Chondrocyte (in vitro differentiated cells): Measurements from ENCODE around the gene PLCH2. TPM values are rescaled to one million over a fixed set of nuclear protein-coding genes. Genes with fewer than 3 reads are reported as not detected.

Experiments
- DNase-seq: peaks from one replicate; pipeline ENCODE4 v3.0.0; 2021; ENCODE audit warnings: mixed read lengths, low spot score
- H3K27ac Mint-ChIP-seq: one replicate; pipeline ENCODE4 v1.8.0; 2021; ENCODE audit warnings: mild to moderate bottlenecking, moderate library complexity, mixed read lengths; ENCODE audit not compliant: unreplicated experiment
- H3K27me3 Mint-ChIP-seq: 2 replicates; pipeline ENCODE4 v1.8.0; 2021; ENCODE audit warnings: low read depth, mixed read lengths
- H3K36me3 Mint-ChIP-seq: 2 replicates; pipeline ENCODE4 v1.8.0; 2021; ENCODE audit warnings: low read depth, mixed read lengths
- H3K4me1 Mint-ChIP-seq: 2 replicates; pipeline ENCODE4 v1.8.0; 2021; ENCODE audit warnings: low read depth, mild to moderate bottlenecking, mixed read lengths
- H3K4me3 Mint-ChIP-seq: one replicate; pipeline ENCODE4 v1.8.0; 2021; ENCODE audit warnings: mild to moderate bottlenecking, moderate library complexity, mixed read lengths; ENCODE audit not compliant: unreplicated experiment
- H3K9me3 Mint-ChIP-seq: 2 replicates; pipeline ENCODE4 v1.8.0; 2021; ENCODE audit warnings: low read depth, mixed read lengths
- CTCF ChIP-seq: fragments of 200-600 bp; sonication (generic); IDR thresholded peaks from 2 replicates; pipeline ENCODE4 v1.5.0; 2021; ENCODE audit warnings: antibody characterized with exemption, mild to moderate bottlenecking, moderate library complexity
- total RNA-seq: library from RNA; stranded (reverse); gene quantifications from 3 replicates; pipeline ENCODE4 v1.2.1, GENCODE V29; 2021

Gene PLCH2
- total RNA-seq, 1 donor from 2014 or later: 2.4 TPM

GRCh38 chr1:2466958-2467554 is 9.0 kb upstream of the PLCH2 start:
- Mint-ChIP-seq H3K9me3 (no peaks in the 10 kb centered on the region), H3K27ac (no peak overlapping the region), H3K4me3 (no peak overlapping the region), H3K27me3 (peaks cover 10% of the 10 kb centered on the region), H3K36me3 (no peaks in the 10 kb centered on the region), H3K4me1 (peaks cover 3% of the 10 kb centered on the region)
- no peak for TF ChIP-seq CTCF
- DNase-seq: no peak

GRCh38 chr1:2468041-2468472 is 8.0 kb upstream of the PLCH2 start:
- H3K4me1 Mint-ChIP-seq: peaks cover under 1% of the 10 kb centered on the region
- DNase-seq: no peak
- TF ChIP-seq CTCF: no peak
- H3K27ac Mint-ChIP-seq: no peak overlapping the region
- H3K4me3 Mint-ChIP-seq: no peak overlapping the region
- H3K27me3 Mint-ChIP-seq: peaks cover 5% of the 10 kb centered on the region
- H3K9me3 Mint-ChIP-seq: no peaks in the 10 kb centered on the region
- H3K36me3 Mint-ChIP-seq: no peaks in the 10 kb centered on the region

- TF ChIP-seq CTCF: no peak
- H3K9me3 Mint-ChIP-seq: no peaks in the 10 kb centered on the region
These were observed 7.5 kb upstream of the PLCH2 start for GRCh38 chr1:2468540-2468939.

GRCh38 chr1:2469103-2469940 is 6.8 kb upstream of the PLCH2 start:
- no peak for TF ChIP-seq CTCF
- peaks cover 2% of the 10 kb centered on the region for H3K27me3 Mint-ChIP-seq
- no peak for DNase-seq
- H3K9me3 Mint-ChIP-seq: no peaks in the 10 kb centered on the region
- no peak overlapping the region for H3K27ac Mint-ChIP-seq
- H3K36me3 Mint-ChIP-seq: no peaks in the 10 kb centered on the region
- no peak overlapping the region for H3K4me3 Mint-ChIP-seq
- H3K4me1 Mint-ChIP-seq: no peaks in the 10 kb centered on the region

More at GRCh38 chr1:2468540-2468939, 7.5 kb upstream of the PLCH2 start:
- Mint-ChIP-seq H3K36me3 (no peaks in the 10 kb centered on the region), H3K27ac (no peak overlapping the region), H3K27me3 (peaks cover 4% of the 10 kb centered on the region), H3K4me1 (no peaks in the 10 kb centered on the region), H3K4me3 (no peak overlapping the region)
- DNase-seq: no peak

GRCh38 chr1:2470290-2471158 is 5.6 kb upstream of the PLCH2 start:
- TF ChIP-seq CTCF: no peak
- peaks cover 2% of the 10 kb centered on the region for H3K27me3 Mint-ChIP-seq
- H3K4me1 Mint-ChIP-seq: no peaks in the 10 kb centered on the region
- H3K36me3 Mint-ChIP-seq: no peaks in the 10 kb centered on the region
- H3K9me3 Mint-ChIP-seq: no peaks in the 10 kb centered on the region
- no peak for DNase-seq
- no peak overlapping the region for H3K4me3 Mint-ChIP-seq
- H3K27ac Mint-ChIP-seq: no peak overlapping the region
